ENCODE measurements around the gene PUDP.
"Not testable (repeated sequence)": the region's sequence is repeated elsewhere in the genome, so short reads cannot be mapped to it uniquely, and the experiment has no call there.

Gene PUDP

DNA sequence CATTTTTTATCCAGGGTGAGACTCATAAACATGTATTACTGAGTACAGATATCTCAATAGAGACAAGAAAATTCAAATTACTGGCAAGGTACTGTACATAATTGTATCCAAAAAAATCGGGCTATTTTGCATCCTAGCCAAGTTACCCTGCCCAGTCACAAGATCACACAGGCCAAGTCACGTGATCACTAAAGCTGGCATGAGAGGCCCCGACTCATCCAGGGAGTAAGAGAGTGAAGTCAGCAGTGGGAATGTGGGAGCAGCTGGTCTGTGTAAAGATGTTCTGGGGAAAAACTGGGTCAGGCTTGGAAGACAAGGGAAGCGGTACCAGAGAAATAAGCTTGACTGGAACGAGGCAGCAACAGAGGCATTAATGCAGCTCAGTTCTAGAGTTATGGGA is 119.7 kb downstream of the PUDP start:
- H3F3A ChIP-seq (ENCODE audit: control insufficient read depth, insufficient read depth): no peaks in the 10 kb centered on the region
- H3K4me3 ChIP-seq (ENCODE audit: low read length): no peak overlapping the region
- no peak overlapping the region for H3K4me2 ChIP-seq (ENCODE audit: low read length)
- H3K79me2 ChIP-seq (ENCODE audit: control insufficient read depth, low read length): no peaks in the 10 kb centered on the region
- no peaks in the 10 kb centered on the region for H4K20me1 ChIP-seq (ENCODE audit: control insufficient read depth, insufficient read depth, low read depth, low read length)
- TF ChIP-seq EZH2phosphoT487 (IDR thresholded peaks at IDR 0.05; ENCODE audit: borderline replicate concordance, low read length): no peak
- TF ChIP-seq, protein P1, sequence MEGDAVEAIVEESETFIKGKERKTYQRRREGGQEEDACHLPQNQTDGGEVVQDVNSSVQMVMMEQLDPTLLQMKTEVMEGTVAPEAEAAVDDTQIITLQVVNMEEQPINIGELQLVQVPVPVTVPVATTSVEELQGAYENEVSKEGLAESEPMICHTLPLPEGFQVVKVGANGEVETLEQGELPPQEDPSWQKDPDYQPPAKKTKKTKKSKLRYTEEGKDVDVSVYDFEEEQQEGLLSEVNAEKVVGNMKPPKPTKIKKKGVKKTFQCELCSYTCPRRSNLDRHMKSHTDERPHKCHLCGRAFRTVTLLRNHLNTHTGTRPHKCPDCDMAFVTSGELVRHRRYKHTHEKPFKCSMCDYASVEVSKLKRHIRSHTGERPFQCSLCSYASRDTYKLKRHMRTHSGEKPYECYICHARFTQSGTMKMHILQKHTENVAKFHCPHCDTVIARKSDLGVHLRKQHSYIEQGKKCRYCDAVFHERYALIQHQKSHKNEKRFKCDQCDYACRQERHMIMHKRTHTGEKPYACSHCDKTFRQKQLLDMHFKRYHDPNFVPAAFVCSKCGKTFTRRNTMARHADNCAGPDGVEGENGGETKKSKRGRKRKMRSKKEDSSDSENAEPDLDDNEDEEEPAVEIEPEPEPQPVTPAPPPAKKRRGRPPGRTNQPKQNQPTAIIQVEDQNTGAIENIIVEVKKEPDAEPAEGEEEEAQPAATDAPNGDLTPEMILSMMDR (IDR thresholded peaks at IDR 0.05; ENCODE audit: low read depth, low read length, poor library complexity, severe bottlenecking): no peak
- no peaks in the 10 kb centered on the region for H3K9me2 ChIP-seq (replicated peaks; ENCODE audit: control insufficient read depth, low read length)
- H3K9me3 ChIP-seq (ENCODE audit: control insufficient read depth, insufficient read depth, low read length): no peaks in the 10 kb centered on the region
- no peaks in the 10 kb centered on the region for H3K36me3 ChIP-seq (ENCODE audit: control insufficient read depth, low read length)
- H3K27me3 ChIP-seq (ENCODE audit: control insufficient read depth, low read length): no peaks in the 10 kb centered on the region
- no peaks in the 10 kb centered on the region for H3K4me1 ChIP-seq (ENCODE audit: control insufficient read depth, low read length)
- H3K27ac ChIP-seq (ENCODE audit: low read depth, low read length): no peak overlapping the region

DNA sequence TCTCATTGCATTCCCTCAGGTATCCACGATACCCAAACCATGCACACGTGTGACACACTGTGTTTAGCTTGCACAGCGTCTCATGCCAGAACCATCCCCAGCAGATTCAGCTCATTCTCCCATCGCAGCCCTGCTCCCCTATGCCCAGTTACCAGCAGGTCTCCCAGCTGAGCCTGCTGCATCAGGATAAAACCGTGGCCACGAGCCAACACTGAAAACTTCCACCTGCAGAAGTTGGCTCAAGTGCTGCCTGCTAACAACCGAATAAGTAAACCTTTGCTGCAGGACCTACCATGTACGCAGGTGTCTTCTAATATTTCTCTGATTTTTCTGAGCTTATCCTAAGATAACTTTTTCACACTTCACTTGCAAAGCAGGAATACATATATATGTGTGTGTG is 120.9 kb downstream of the PUDP start:
- Histone ChIP-seq H3K27ac (ENCODE audit: low read depth, low read length) (no peak overlapping the region), H3K79me2 (ENCODE audit: control insufficient read depth, low read length) (no peaks in the 10 kb centered on the region), H3K4me1 (ENCODE audit: control insufficient read depth, low read length) (no peaks in the 10 kb centered on the region), H3K36me3 (ENCODE audit: control insufficient read depth, low read length) (no peaks in the 10 kb centered on the region), H3K27me3 (ENCODE audit: control insufficient read depth, low read length) (no peaks in the 10 kb centered on the region), H3K9me2 (replicated peaks; ENCODE audit: control insufficient read depth, low read length) (no peaks in the 10 kb centered on the region), H3F3A (ENCODE audit: control insufficient read depth, insufficient read depth) (no peaks in the 10 kb centered on the region), H4K20me1 (ENCODE audit: control insufficient read depth, insufficient read depth, low read depth, low read length) (no peaks in the 10 kb centered on the region), H3K4me2 (ENCODE audit: low read length) (no peak overlapping the region), H3K4me3 (ENCODE audit: low read length) (no peak overlapping the region), H3K9me3 (ENCODE audit: control insufficient read depth, insufficient read depth, low read length) (no peaks in the 10 kb centered on the region)
- TF ChIP-seq EZH2phosphoT487 (IDR thresholded peaks at IDR 0.05; ENCODE audit: borderline replicate concordance, low read length): no peak
- TF ChIP-seq, protein P1 (IDR thresholded peaks at IDR 0.05; ENCODE audit: low read depth, low read length, poor library complexity, severe bottlenecking): no peak

DNA sequence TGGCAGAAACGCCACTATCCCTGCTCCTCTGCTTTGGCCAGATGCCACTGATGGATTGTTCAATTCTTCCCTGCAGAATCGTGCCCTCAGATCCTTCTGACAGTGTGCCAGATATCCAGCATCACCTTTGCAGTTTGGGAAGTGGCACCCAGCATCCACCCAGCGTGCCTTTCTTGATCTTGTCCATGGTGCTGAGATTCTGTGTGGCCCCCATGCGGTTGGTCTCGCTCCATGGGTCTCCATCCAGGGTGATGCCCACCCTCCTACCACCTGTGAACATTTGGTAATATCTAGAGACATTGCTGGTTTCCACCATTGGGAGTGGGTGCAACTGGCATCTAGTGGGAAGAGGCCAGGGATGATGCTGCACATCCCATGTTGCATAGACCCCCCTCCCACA is 121.6 kb downstream of the PUDP start:
- H3K79me2 ChIP-seq (ENCODE audit: control insufficient read depth, low read length); H3K4me3 ChIP-seq (ENCODE audit: low read length); H3K4me2 ChIP-seq (ENCODE audit: low read length); H3K36me3 ChIP-seq (ENCODE audit: control insufficient read depth, low read length); H3K27me3 ChIP-seq (ENCODE audit: control insufficient read depth, low read length); H3K27ac ChIP-seq (ENCODE audit: low read depth, low read length); H3F3A ChIP-seq (ENCODE audit: control insufficient read depth, insufficient read depth); H3K4me1 ChIP-seq (ENCODE audit: control insufficient read depth, low read length); H3K9me2 ChIP-seq (replicated peaks; ENCODE audit: control insufficient read depth, low read length); H3K9me3 ChIP-seq (ENCODE audit: control insufficient read depth, insufficient read depth, low read length); H4K20me1 ChIP-seq (ENCODE audit: control insufficient read depth, insufficient read depth, low read depth, low read length): not testable (repeated sequence)

DNA sequence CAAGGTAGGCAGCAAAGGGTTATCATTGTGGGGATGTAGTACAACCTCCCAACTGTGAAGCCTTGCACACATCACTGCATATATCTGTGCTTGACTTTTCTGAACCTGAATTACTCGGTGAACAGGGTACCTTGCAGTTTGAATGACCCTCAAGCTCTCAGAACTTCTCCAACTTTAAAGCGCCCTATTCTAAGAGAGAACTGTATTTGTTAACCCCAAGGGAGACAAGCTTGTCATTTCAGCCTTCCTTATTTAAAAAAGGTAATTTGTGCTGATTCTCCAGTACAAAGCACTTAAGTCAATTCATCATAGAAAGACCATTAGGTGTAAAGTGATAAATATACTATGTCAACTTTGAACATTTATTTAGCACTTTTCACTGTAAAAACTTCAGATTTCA is 122.5 kb downstream of the PUDP start:
- no peaks in the 10 kb centered on the region for H3K79me2 ChIP-seq (ENCODE audit: control insufficient read depth, low read length)

More for the DNA sequence above, 122.5 kb downstream of the PUDP start:
- Histone ChIP-seq H3K36me3 (ENCODE audit: control insufficient read depth, low read length) (no peaks in the 10 kb centered on the region), H3K9me3 (ENCODE audit: control insufficient read depth, insufficient read depth, low read length) (no peaks in the 10 kb centered on the region), H3K4me1 (ENCODE audit: control insufficient read depth, low read length) (no peaks in the 10 kb centered on the region), H4K20me1 (ENCODE audit: control insufficient read depth, insufficient read depth, low read depth, low read length) (no peaks in the 10 kb centered on the region), H3K4me2 (ENCODE audit: low read length) (no peak overlapping the region), H3K27ac (ENCODE audit: low read depth, low read length) (no peak overlapping the region), H3K27me3 (ENCODE audit: control insufficient read depth, low read length) (no peaks in the 10 kb centered on the region), H3F3A (ENCODE audit: control insufficient read depth, insufficient read depth) (no peaks in the 10 kb centered on the region), H3K9me2 (replicated peaks; ENCODE audit: control insufficient read depth, low read length) (no peaks in the 10 kb centered on the region), H3K4me3 (ENCODE audit: low read length) (no peak overlapping the region)
- TF ChIP-seq EZH2phosphoT487 (IDR thresholded peaks at IDR 0.05; ENCODE audit: borderline replicate concordance, low read length): no peak
- TF ChIP-seq, protein P1 (IDR thresholded peaks at IDR 0.05; ENCODE audit: low read depth, low read length, poor library complexity, severe bottlenecking): no peak

All from DOHH2 (cell line).